Measurements from ENCODE around the gene MEDAG.

DNA sequence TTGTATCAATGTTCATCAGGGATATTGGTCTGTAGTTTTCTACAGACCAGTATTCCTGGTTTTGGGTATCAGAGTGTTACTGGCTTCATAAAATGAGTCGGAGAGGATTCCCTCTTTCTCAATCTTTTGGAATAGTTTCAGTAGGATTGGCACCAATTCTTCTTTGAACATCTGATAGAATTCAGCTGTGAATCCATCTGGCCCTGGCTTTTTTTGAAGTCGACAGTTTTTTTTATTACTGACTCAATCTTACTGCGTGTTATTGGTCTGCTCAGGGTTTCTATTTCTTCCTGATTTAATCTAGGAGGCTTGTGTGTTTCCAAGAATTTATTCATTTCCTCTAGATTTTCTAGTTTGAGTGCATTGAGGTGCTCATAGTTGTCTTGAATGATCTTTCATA, 37.8 kb downstream of the MEDAG start:
- TF ChIP-seq ZBTB8A (tag by site-specific recombination; IDR thresholded peaks at IDR 0.05) (no peak), ZNF501 (tag by site-specific recombination; IDR thresholded peaks at IDR 0.05) (no peak), ZNF302 (tag by site-specific recombination; IDR thresholded peaks at IDR 0.05; ENCODE audit: low read depth) (no peak)
- TF ChIP-seq, protein P1, sequence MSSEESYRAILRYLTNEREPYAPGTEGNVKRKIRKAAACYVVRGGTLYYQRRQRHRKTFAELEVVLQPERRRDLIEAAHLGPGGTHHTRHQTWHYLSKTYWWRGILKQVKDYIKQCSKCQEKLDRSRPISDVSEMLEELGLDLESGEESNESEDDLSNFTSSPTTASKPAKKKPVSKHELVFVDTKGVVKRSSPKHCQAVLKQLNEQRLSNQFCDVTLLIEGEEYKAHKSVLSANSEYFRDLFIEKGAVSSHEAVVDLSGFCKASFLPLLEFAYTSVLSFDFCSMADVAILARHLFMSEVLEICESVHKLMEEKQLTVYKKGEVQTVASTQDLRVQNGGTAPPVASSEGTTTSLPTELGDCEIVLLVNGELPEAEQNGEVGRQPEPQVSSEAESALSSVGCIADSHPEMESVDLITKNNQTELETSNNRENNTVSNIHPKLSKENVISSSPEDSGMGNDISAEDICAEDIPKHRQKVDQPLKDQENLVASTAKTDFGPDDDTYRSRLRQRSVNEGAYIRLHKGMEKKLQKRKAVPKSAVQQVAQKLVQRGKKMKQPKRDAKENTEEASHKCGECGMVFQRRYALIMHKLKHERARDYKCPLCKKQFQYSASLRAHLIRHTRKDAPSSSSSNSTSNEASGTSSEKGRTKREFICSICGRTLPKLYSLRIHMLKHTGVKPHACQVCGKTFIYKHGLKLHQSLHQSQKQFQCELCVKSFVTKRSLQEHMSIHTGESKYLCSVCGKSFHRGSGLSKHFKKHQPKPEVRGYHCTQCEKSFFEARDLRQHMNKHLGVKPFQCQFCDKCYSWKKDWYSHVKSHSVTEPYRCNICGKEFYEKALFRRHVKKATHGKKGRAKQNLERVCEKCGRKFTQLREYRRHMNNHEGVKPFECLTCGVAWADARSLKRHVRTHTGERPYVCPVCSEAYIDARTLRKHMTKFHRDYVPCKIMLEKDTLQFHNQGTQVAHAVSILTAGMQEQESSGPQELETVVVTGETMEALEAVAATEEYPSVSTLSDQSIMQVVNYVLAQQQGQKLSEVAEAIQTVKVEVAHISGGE (tag by site-specific recombination; conservative IDR thresholded peaks at IDR 0.05; ENCODE audit: low read depth): no peak
- TF ChIP-seq, protein P2, sequence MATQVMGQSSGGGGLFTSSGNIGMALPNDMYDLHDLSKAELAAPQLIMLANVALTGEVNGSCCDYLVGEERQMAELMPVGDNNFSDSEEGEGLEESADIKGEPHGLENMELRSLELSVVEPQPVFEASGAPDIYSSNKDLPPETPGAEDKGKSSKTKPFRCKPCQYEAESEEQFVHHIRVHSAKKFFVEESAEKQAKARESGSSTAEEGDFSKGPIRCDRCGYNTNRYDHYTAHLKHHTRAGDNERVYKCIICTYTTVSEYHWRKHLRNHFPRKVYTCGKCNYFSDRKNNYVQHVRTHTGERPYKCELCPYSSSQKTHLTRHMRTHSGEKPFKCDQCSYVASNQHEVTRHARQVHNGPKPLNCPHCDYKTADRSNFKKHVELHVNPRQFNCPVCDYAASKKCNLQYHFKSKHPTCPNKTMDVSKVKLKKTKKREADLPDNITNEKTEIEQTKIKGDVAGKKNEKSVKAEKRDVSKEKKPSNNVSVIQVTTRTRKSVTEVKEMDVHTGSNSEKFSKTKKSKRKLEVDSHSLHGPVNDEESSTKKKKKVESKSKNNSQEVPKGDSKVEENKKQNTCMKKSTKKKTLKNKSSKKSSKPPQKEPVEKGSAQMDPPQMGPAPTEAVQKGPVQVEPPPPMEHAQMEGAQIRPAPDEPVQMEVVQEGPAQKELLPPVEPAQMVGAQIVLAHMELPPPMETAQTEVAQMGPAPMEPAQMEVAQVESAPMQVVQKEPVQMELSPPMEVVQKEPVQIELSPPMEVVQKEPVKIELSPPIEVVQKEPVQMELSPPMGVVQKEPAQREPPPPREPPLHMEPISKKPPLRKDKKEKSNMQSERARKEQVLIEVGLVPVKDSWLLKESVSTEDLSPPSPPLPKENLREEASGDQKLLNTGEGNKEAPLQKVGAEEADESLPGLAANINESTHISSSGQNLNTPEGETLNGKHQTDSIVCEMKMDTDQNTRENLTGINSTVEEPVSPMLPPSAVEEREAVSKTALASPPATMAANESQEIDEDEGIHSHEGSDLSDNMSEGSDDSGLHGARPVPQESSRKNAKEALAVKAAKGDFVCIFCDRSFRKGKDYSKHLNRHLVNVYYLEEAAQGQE (tag by site-specific recombination; IDR thresholded peaks at IDR 0.05): no peak
